ENCODE data around the gene CTNNA2.

The CTNNA2 gene

GRCh38 chr2:80302314-80303005, 789.6 kb downstream of the CTNNA2 start:
- DNase-seq: no peak

GRCh38 chr2:80303006-80303908, 790.4 kb downstream of the CTNNA2 start:
- no peak for DNase-seq

- no peak for DNase-seq
Measured at GRCh38 chr2:80303909-80304837, 791.3 kb downstream of the CTNNA2 start, which contains the start of gene LRRTM1. Gene LRRTM1, minus strand, starts transcription at chr2:80304752. Its CDS starts 933 bp downstream, at chr2:80303819.

- DNase-seq: no peak
Measured at GRCh38 chr2:80311304-80311703, 798.5 kb downstream of the CTNNA2 start.

GRCh38 chr2:80312282-80312839, 799.5 kb downstream of the CTNNA2 start:
- no peak for DNase-seq

GRCh38 chr2:80322311-80322920, 809.6 kb downstream of the CTNNA2 start:
- DNase-seq: no peak

- no peak for DNase-seq
Measured at GRCh38 chr2:80322958-80323357, 810.1 kb downstream of the CTNNA2 start.

GRCh38 chr2:80323610-80324009, 810.8 kb downstream of the CTNNA2 start:
- DNase-seq: no peak

- DNase-seq: no peak
Measured at GRCh38 chr2:80324525-80324924, 811.7 kb downstream of the CTNNA2 start.

GRCh38 chr2:80326214-80326613, 813.4 kb downstream of the CTNNA2 start:
- no peak for DNase-seq

GRCh38 chr2:80326861-80327260, 814.0 kb downstream of the CTNNA2 start:
- DNase-seq: no peak

- no peak for DNase-seq
Measured at GRCh38 chr2:80328159-80328571, 815.3 kb downstream of the CTNNA2 start.

- no peak for DNase-seq
Measured at GRCh38 chr2:80329491-80329890, 816.6 kb downstream of the CTNNA2 start.

- no peak for DNase-seq
Measured at GRCh38 chr2:80330527-80331450, 817.9 kb downstream of the CTNNA2 start.

- DNase-seq: no peak
Measured at GRCh38 chr2:80333886-80334285, 821.0 kb downstream of the CTNNA2 start.

GRCh38 chr2:80335411-80335810, 822.6 kb downstream of the CTNNA2 start:
- no peak for DNase-seq

GRCh38 chr2:80338794-80339193, 825.9 kb downstream of the CTNNA2 start:
- no peak for DNase-seq

GRCh38 chr2:80340022-80340421, 827.2 kb downstream of the CTNNA2 start:
- no peak for DNase-seq

GRCh38 chr2:80348078-80348477, 835.2 kb downstream of the CTNNA2 start:
- DNase-seq: no peak

GRCh38 chr2:80348953-80349352, 836.1 kb downstream of the CTNNA2 start:
- no peak for DNase-seq

GRCh38 chr2:80351231-80351630, 838.4 kb downstream of the CTNNA2 start:
- DNase-seq: no peak
